NCI-H187 treated with DMSO at 0.1 percent for 48 hours (cell line): ENCODE measurements around the gene CEP63.

Source experiments
- DNase-seq: peaks from one replicate; lab custom pipeline; 2025; lab: John Stamatoyannopoulos, UW

CEP63 gene

GRCh38 chr3:134608771-134609435 is 123.0 kb downstream of the CEP63 start:
- DNase-seq: no peak

- no peak for DNase-seq
Measured at GRCh38 chr3:134609821-134610431, 124.1 kb downstream of the CEP63 start.

- DNase-seq: no peak
Measured at GRCh38 chr3:134610432-134611385, 124.9 kb downstream of the CEP63 start.

GRCh38 chr3:134611516-134611915 is 125.7 kb downstream of the CEP63 start:
- no peak for DNase-seq

GRCh38 chr3:134613006-134613520 is 127.2 kb downstream of the CEP63 start:
- DNase-seq: no peak

GRCh38 chr3:134614955-134615354 is 129.1 kb downstream of the CEP63 start:
- DNase-seq: no peak

GRCh38 chr3:134615743-134616142 is 129.9 kb downstream of the CEP63 start:
- no peak for DNase-seq

GRCh38 chr3:134617608-134618477 is 132.0 kb downstream of the CEP63 start:
- no peak for DNase-seq

- no peak for DNase-seq
Measured at GRCh38 chr3:134618478-134619300, 132.8 kb downstream of the CEP63 start.

GRCh38 chr3:134619301-134619615 is 133.4 kb downstream of the CEP63 start:
- DNase-seq: no peak

- no peak for DNase-seq
Measured at GRCh38 chr3:134619884-134620445, 134.1 kb downstream of the CEP63 start.

GRCh38 chr3:134620476-134621115 is 134.7 kb downstream of the CEP63 start:
- no peak for DNase-seq

- no peak for DNase-seq
Measured at GRCh38 chr3:134621854-134622253, 136.0 kb downstream of the CEP63 start.

- no peak for DNase-seq
Measured at GRCh38 chr3:134622806-134623365, 137.0 kb downstream of the CEP63 start.

- DNase-seq: no peak
Measured at GRCh38 chr3:134623615-134624245, 137.9 kb downstream of the CEP63 start.
